HG03521 (cell line): ENCODE results near the gene CCDC181.
"Not testable (repeated sequence)": the region's sequence is repeated elsewhere in the genome, so short reads cannot be mapped to it uniquely, and the experiment has no call there.

Experiments used
- ATAC-seq: cut with Tn5 transposase; IDR thresholded peaks from one replicate; pipeline ENCODE4 v1.9.1; 2021; ENCODE audit warnings: mild to moderate bottlenecking, moderate library complexity; ENCODE audit not compliant: unreplicated experiment

The CCDC181 gene

GRCh38 chr1:169427081-169427641, at the start of gene CCDC181:
Gene CCDC181, minus strand, starts transcription at chr1:169427474. Its CDS starts 2,547 bp downstream, at chr1:169424927.
- peak; percentile 85 for ATAC-seq

DNA sequence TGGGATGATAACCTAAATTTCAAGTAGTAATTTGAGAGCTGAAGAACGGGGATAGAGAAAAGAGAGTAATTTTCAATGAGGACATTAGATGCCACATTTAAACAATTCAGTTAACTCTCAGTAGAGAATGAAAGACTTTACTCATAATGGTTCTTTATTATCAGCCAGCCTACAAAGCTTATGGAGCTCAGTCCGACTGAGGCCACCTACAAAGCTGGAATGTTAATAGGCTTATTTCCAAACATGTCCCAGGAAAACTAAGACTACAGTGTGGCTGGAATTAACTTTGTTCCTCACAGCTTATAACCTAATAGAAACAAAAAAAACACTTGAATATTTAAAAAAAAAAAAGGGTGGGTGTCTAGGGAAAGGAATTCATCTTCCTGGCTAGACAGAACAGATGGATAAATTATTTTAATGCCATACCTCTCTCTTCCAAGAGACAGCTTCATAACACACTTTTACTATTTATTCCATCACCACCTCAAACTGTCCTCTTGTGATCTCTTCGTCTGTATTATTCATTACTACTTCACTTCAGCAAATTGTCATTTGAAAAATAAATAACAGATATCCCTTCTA, 48.6 kb upstream of the CCDC181 start:
- no peak for ATAC-seq

DNA sequence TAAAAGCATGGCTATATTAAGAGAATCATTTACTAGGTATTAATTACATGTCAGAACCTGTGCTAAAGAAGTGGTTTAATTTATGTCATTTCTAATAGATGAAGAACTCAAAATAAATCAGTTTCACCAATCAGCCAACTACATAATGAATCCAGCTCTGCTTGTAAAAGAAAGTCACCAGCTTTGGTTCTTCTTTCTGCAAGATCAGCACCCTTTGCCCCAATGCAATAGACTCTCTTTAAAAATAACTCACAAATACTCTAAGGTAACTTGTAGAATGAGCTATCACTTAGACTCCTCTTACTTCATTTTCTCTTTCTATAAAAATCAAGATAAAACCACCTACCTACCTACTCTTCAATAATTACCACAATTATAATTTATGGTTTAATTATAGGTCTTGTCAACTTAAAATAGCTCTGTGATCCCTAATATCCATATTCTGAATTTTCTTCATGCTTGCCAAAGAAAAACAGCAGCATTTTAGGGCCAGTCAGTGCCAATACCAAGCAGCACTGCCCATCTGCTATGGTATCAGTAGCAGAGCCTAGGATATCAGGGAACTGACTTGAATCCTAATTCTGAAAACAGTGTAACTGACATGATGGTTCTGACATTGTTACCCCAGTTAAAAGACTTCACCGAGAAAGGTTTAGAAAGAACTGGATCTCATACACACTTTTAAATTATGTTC, 47.2 kb upstream of the CCDC181 start:
- ATAC-seq = no peak

- no peak for ATAC-seq
These were observed 46.1 kb upstream of the CCDC181 start for GRCh38 chr1:169473347-169473746.

DNA sequence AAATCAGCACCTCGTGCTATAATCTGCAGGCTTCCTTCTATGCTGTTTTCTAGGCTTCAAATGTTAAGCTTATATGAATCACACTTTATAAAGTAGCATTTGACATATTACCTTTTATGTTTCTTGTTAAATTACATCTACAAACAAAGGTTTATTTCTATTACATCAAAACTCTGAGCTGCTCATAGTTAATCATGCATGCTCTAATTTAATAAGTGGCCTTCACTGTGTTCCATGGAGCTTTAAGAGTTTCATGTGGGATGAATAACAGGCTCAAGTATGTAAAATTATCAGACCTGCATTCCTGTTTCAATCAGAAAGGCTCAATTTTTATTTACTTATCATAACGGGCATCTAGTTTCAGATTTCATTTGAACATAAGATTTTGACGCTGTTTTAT, 45.5 kb upstream of the CCDC181 start:
- ATAC-seq = no peak

GRCh38 chr1:169468982-169469381, 41.7 kb upstream of the CCDC181 start:
- no peak for ATAC-seq

DNA sequence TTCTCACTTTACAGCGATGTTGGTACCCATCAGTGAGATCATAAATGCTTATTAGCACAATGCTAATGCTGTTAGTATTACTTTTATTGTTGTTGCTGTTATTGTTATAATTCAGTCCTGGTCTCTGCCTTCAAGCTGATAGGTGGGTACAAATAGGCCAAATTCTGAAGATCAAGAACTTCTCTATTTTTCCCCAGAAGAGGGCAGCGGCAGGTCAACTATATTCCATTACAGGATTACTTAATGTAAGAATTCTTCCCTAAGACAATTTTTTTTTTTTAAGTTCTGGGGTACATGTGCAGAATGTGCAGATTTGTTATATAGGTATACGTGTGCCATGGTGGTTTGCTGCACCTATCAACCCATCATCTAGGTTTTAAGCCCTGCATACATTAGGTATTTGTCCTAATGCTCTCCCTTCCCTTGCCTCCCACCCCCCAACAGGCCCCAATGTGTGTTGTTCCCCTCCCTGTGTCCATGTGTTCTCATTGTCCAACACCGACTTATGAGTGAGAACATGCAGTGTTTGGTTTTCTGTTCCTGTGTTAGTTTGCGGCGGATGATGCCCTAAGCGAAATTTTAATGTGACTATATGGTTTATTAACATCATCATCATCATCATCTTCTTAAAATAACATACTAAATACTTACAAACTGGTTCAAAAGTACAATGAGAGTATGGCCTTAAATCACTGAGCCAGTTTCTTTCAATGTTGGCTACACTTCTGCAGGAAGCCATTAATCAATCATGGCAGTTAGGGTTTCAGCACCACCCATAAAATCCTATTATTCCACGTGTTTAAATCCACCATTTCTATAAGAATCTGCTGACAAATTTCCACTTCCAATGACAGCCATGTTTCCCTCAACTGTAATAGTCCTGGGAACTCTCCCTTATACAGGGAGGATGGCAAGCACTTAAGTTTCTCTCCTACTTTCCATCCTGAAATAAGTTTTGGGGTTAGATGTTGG, 39.3 kb upstream of the CCDC181 start:
- no peak for ATAC-seq

GRCh38 chr1:169465281-169465680, 38.0 kb upstream of the CCDC181 start:
- ATAC-seq = no peak

GRCh38 chr1:169462385-169462784, 35.1 kb upstream of the CCDC181 start:
- no peak for ATAC-seq

DNA sequence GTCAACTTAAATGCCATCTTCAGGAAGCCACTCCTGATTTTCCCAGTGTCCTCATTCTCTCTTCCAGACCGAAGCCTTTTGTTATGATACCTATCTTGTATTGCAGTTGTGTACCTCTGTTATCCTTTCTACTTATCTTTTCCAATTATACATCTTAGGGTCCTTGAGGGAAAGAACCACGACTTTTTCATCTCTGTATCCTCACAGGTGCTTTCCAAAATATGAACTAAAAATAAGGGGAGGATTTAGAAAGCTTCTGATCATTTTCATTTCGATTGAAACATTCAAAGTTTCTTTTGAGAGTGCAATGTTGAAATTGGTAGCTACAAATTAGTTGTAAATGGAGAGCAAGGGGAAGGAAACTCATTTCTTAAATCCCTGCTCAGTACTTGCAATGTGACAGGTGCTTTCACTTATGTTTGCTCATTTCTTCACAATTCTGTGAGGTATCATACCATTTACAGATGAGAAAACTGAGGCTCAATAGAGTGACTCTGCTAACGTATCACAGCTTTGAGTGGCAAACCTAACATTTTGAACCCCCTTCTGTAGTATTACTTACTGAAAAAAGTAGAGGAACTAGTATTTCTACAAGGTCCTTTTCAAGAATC, 34.2 kb upstream of the CCDC181 start:
- ATAC-seq = no peak

DNA sequence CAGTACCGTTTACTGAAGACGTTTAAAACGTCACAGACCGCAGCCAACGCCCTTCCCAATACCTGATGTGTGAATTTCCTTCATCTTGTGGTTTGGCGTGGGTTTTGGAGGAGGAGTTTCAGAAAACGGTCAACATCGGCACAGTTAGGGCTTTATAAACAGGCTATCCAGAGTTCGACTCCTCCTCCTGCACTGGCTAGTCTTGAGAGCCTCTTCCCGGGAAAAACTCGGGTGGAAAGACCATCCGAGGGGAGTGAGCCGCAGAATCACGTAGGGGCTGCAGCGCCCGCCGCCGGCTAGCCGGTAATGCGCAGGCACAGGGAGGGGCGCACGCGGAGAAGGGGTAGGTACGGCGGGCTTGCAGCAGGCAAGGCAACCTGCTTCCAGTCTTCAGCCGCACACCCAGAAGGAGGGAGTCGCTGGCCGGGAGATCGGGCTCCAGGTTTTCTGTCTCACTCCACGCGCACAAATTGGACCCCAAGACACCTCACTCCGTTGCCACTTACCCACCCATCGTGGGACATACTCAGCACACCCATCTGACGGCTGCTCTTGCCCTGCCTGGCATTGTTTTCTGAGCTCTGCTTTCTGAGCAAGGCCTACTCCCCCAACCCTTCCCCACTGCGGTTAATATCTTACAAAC, 33.0 kb upstream of the CCDC181 start:
- no peak for ATAC-seq

- no peak for ATAC-seq
These were observed 30.2 kb upstream of the CCDC181 start for GRCh38 chr1:169457443-169457842.

DNA sequence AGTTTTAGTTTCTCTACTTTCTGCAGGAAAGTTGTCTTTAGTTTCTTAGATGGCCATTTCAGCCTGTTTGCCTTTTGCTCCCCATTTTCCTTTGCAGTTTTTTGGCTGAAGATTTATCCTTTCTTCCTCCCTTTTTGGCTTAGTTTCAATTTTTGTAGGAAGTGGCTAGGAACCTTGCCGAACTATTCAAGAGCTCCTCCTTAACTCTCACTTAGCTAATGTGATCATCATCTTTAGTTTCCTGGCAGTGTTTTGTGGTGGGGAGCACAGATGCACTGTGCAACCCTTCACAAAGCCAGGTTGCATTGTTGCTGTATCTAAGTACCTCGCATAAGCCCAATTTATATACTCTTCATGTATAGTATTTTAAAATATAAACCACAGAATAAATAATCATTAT, 28.8 kb upstream of the CCDC181 start:
- ATAC-seq = no peak

- ATAC-seq = no peak
These were observed 25.6 kb upstream of the CCDC181 start for GRCh38 chr1:169452921-169453320.

DNA sequence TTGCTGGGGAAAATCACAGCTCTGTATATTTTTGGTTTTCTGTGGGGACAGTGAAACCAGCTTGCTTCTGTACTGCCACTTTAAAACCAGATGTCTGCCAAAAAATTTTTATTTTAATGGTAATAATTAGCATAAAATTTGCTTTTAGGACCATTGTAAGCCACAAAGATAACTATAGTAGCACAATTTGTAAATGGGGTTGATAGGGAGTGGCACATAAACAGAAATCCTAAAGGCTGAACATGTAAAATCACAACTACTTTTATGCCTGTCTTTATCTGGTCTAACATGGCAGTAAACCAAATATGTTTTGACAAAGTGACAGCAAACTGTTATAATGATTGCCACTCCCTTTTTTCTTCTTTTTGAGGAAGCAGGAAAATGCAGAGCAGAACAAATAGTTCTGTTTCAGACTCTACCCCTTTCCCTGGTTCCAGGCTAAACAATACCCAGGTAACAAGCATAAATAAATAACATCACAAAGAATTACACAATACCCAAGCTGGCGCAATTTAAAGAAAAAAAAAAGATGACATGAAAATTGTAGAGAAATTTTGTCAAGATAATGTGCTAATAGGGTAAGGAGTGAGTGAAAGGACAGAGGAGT, 24.0 kb upstream of the CCDC181 start:
- ATAC-seq = no peak

DNA sequence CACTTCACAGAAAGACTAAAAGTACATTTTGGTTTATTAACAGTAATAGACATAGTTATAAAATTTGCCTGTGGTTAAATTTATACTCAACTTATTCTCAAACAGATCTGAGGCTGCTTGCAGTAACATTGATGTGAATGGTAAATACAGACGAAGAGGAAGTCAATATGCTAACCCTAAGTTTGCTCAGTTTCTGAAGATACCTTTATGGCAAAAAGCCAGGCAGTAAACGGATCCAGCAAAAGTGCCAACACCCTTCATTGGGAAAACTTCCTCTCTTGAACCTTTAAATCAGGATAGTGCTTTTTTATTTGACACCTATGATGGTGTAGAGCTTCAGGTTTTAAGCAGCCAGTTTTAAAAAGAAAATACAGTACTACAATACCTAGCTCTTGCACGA, 16.6 kb upstream of the CCDC181 start:
- ATAC-seq = no peak

DNA sequence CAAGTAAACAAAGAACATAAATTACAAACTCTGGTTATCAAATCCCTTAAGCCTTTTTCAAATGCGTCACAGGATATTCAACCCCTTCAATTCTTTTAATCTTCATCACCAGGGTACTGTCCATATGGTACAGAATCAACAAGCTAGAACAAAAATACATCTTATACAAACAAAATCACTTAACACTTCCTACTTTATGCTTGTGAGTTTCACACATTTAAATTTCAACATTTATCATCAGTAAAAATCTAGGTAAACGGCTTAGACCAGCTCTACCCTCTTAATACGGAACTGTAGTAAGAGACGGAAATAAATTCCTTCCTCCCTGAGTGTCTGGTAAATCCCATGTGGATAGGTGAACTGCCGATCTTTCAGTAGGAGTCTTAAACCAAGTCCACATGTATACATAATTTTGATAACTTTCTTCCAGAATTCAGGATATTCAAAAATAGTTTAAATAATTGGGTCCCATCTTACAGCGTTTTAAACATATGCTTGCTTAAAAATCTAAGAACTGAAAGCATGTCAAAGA, 1.0 kb downstream of the CCDC181 start:
- ATAC-seq = no peak

DNA sequence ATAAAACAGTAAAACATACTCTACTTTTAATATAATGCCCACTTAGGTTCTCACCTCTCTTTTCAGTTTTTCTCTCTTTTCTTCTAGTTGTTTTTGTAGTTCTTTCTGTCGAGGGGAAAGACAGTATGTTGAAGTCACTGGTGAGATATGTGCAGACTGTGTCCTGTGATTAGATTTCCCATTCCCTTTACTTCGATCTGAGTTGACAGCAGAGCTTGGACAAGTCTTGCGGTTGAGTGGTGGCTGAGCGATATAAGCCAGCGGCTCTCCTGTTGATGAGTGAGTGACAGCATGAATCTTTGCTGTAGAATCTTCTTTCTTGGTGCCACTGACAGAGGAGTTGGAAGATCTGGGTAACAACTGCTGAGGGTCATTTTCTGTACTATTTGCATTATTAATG, 6.0 kb downstream of the CCDC181 start:
- ATAC-seq = no peak

DNA sequence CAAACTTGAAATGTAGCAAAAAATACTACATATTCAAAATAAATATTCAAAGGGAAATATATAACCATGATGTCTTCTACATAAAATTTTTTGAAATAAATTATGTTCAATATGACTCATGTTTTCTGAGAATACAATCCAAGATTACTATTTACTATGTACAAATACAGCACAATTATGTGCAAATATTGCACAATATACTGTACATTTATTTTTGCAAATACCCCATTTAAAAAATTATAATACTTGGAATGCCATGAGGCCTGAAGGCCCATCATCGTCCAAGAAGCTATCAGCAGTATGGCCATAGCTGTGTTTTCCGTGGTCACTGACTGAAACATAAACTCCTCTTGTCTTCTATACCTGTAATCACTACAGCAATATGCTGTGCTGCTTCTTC, 12.3 kb downstream of the CCDC181 start:
- no peak for ATAC-seq

DNA sequence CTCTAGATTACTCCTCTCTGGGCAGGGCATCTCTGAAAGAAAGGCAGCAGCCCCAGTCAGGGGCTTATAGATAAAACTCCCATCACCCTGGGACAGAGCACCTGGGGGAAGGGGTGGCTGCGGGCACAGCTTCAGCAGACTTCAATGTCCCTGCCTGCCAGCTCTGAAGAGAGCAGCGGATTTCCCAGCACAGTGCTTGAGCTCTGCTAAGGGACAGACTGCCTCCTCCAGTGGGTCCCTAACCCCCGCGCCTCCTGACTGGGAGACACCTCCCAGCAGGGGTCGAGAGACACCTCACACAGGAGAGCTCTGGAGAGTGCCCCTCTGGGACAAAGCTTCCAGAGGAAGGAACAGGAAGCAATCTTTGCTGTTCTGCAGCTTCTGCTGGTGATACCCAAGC, 18.9 kb downstream of the CCDC181 start:
- not testable (repeated sequence) for ATAC-seq
